ENCODE measurements around the gene EFNA5. TPM values are rescaled to one million over a fixed set of nuclear protein-coding genes. Genes with fewer than 3 reads are reported as not detected.

EFNA5 gene
- total and polyA plus RNA-seq, 2 experiments from 2014 or later: 8.5 to 18.8 TPM

DNA sequence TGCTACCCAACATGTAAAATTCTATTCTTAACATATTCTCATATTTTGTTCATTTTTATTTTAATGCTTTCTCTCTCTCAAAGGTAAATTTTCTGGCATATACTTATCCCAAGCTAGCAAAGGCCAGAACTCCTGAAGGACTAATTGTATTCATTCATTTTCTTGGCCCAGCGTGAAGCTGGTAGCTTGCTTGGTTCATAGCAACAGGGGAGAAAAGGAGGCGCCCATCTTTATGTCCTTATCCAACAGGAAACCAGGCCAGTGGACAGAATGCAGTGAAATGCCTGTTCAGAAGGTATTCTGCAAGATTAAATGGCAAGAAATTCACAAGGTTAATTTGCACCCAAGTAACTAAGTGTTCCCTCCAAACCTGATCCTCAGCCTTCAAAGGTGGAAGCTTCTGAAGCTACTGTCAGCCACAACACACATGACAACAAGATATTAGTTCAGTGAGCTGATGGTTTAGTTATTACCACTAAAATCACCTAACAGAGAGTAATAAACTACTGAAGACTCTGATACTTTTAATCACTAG, 5.6 kb downstream of the EFNA5 start:
- peaks cover 7% of the 10 kb centered on the region for H4K20me1 ChIP-seq (ENCODE audit: insufficient read depth, poor library complexity, severe bottlenecking)

DNA sequence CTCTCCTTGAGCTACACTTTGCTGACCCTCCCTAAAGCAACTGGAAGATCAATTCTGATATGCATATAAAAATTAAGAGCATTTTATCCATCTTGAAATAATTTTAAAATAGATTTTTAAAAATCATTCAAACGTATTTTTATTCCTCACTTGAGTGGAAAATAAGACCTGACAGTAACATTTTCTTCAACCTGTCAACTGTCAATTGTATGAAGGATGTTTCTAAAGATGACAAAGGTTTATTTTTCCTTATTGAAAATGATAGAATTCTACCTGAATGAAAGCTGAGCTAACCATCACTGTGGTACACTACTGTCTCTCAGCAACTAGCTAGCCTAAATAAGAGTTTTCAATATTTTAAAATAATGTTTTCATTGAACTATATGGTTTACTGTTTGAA, 7.0 kb downstream of the EFNA5 start:
- Histone ChIP-seq H3K9me3 (ENCODE audit: low read depth) (no peaks in the 10 kb centered on the region), H3K27me3 (no peaks in the 10 kb centered on the region), H2AFZ (no peak overlapping the region), H4K20me1 (ENCODE audit: insufficient read depth, poor library complexity, severe bottlenecking) (peaks cover 7% of the 10 kb centered on the region), H3K27ac (no peak overlapping the region), H3K36me3 (replicated peaks; ENCODE audit: insufficient read depth, low read depth) (no peaks in the 10 kb centered on the region), H3K4me2 (no peak overlapping the region), H3K79me2 (peaks cover 98% of the 10 kb centered on the region), H3K4me1 (ENCODE audit: insufficient read depth) (peaks cover 14% of the 10 kb centered on the region), H3K9me2 (replicated peaks; ENCODE audit: insufficient read depth) (no peaks in the 10 kb centered on the region), H3K4me3 (no peak overlapping the region)
- no peak for TF ChIP-seq EZH2phosphoT487 (IDR thresholded peaks at IDR 0.05; ENCODE audit: low read depth, severe bottlenecking, unreplicated experiment)
- TF ChIP-seq EZH2 (IDR thresholded peaks at IDR 0.05; ENCODE audit: borderline replicate concordance): no peak
- TF ChIP-seq, protein P1, sequence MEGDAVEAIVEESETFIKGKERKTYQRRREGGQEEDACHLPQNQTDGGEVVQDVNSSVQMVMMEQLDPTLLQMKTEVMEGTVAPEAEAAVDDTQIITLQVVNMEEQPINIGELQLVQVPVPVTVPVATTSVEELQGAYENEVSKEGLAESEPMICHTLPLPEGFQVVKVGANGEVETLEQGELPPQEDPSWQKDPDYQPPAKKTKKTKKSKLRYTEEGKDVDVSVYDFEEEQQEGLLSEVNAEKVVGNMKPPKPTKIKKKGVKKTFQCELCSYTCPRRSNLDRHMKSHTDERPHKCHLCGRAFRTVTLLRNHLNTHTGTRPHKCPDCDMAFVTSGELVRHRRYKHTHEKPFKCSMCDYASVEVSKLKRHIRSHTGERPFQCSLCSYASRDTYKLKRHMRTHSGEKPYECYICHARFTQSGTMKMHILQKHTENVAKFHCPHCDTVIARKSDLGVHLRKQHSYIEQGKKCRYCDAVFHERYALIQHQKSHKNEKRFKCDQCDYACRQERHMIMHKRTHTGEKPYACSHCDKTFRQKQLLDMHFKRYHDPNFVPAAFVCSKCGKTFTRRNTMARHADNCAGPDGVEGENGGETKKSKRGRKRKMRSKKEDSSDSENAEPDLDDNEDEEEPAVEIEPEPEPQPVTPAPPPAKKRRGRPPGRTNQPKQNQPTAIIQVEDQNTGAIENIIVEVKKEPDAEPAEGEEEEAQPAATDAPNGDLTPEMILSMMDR (IDR thresholded peaks at IDR 0.05; ENCODE audit: poor library complexity): no peak
- no peak for DNase-seq (ENCODE audit: low spot score)
- 94% methylated on average over 1 of the region's 1 CpG for WGBS (ENCODE audit: low lambda C conversion rate, missing lambda C conversion rate)

More for the DNA sequence above, 5.6 kb downstream of the EFNA5 start:
- Histone ChIP-seq H3K4me3 (no peak overlapping the region), H2AFZ (no peak overlapping the region), H3K27ac (no peak overlapping the region), H3K9me2 (replicated peaks; ENCODE audit: insufficient read depth) (no peaks in the 10 kb centered on the region), H3K4me1 (ENCODE audit: insufficient read depth) (peaks cover 14% of the 10 kb centered on the region), H3K4me2 (peak overlapping the region; percentile 18), H3K36me3 (replicated peaks; ENCODE audit: insufficient read depth, low read depth) (no peaks in the 10 kb centered on the region), H3K79me2 (peaks cover 98% of the 10 kb centered on the region), H3K9me3 (ENCODE audit: low read depth) (no peaks in the 10 kb centered on the region), H3K27me3 (no peaks in the 10 kb centered on the region)
- TF ChIP-seq EZH2 (IDR thresholded peaks at IDR 0.05; ENCODE audit: borderline replicate concordance): no peak
- TF ChIP-seq EZH2phosphoT487 (IDR thresholded peaks at IDR 0.05; ENCODE audit: low read depth, severe bottlenecking, unreplicated experiment): no peak
- TF ChIP-seq, protein P1 (IDR thresholded peaks at IDR 0.05; ENCODE audit: poor library complexity): no peak
- DNase-seq (ENCODE audit: low spot score): no peak
- WGBS (ENCODE audit: low lambda C conversion rate, missing lambda C conversion rate): 95% methylated on average over 2 of the region's 2 CpGs

DNA sequence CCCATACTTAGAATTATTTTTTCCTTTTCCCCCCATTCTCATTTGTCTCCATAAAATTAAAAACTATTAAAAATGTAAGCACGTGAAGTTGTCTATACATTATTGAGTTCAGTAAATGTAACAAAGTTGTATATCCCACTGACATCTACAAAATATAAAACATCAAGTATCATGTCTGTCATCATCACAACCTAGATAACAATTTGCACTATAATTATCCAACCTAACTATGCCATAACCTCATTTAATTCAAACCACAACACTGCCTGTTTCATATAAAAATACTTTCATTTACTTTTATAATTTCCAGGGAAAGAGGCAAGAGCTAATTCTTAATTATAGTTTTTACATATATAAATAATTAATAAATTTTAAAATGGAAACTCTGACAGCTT, 9.1 kb downstream of the EFNA5 start:
- no peaks in the 10 kb centered on the region for H3K36me3 ChIP-seq (replicated peaks; ENCODE audit: insufficient read depth, low read depth)
- no peaks in the 10 kb centered on the region for H3K9me2 ChIP-seq (replicated peaks; ENCODE audit: insufficient read depth)
- TF ChIP-seq EZH2 (IDR thresholded peaks at IDR 0.05; ENCODE audit: borderline replicate concordance) (no peak), EZH2phosphoT487 (IDR thresholded peaks at IDR 0.05; ENCODE audit: low read depth, severe bottlenecking, unreplicated experiment) (no peak)
- TF ChIP-seq, protein P1 (IDR thresholded peaks at IDR 0.05; ENCODE audit: poor library complexity): no peak
- 88% methylated on average over 1 of the region's 1 CpG for WGBS (ENCODE audit: low lambda C conversion rate, missing lambda C conversion rate)
- no peaks in the 10 kb centered on the region for H4K20me1 ChIP-seq (ENCODE audit: insufficient read depth, poor library complexity, severe bottlenecking)
- no peak overlapping the region for H2AFZ ChIP-seq
- H3K9me3 ChIP-seq (ENCODE audit: low read depth): no peaks in the 10 kb centered on the region
- H3K27ac ChIP-seq: no peak overlapping the region
- no peak overlapping the region for H3K4me2 ChIP-seq
- peaks cover 8% of the 10 kb centered on the region for H3K4me1 ChIP-seq (ENCODE audit: insufficient read depth)
- no peak overlapping the region for H3K4me3 ChIP-seq
- no peaks in the 10 kb centered on the region for H3K27me3 ChIP-seq
- no peak for DNase-seq (ENCODE audit: low spot score)
- peaks cover 98% of the 10 kb centered on the region for H3K79me2 ChIP-seq
